GM19397 (cell line): ENCODE results near the gene CFAP90.

ENCODE experiments used
- ATAC-seq: cut with Tn5 transposase; IDR thresholded peaks from one replicate; pipeline ENCODE4 v1.9.1; 2021; ENCODE audit warnings: mild to moderate bottlenecking, moderate library complexity; ENCODE audit not compliant: unreplicated experiment

The CFAP90 gene

DNA sequence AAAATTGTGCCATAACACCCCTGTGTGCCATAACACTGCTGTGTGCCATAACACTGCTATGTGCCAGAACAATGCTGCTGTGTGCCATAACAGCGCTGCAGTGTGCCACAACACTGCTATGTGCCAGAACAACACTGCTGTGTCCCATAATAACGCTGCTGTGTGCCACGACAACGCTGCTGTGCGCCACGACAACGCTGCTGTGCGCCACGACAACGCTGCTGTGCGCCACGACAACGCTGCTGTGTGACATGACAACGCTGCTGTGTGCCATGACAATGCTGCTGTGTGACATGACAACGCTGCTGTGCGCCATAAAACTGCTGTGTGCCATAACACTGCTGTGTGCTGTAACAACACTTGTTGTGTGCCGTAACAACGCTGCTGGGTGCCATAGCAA, 25.9 kb downstream of the CFAP90 start:
- ATAC-seq: no peak

DNA sequence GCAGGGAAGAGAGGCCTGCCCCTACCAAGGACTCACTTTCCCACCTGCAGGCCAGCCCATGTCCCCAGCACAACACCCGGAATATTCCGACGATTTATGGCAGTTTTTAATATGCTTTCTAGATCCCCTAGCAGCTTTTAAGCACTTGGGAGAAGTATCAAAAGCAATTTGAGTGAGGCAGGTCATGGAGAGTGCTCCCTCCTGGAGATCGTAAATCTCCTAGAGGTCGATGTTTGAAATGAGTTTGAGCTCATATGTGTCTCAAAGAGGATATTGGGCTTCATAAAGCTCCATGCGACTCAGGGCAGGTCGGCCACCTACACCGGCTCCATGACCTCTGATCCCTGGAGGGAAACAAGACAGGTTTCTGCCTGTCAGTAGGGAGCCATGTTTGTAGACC, 27.3 kb downstream of the CFAP90 start:
- ATAC-seq: no peak

DNA sequence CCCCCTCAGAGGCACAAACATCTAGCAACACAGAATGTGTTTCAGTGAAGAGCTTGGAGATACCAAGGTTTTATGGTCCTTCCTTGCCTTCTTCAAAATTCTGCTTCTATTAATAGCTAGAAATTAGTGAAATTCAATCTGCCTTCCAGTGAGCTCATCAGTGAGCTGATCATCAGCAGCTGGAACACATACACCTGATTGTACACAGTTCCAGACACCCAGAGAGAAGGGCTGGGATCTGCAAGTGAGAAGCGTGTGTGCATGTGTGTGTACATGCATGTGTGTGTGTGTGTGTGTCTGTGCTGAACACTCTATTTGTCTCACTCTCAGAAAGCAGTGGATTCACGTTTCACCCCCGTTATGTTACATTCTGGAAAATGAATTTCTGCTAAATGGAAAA, 28.5 kb downstream of the CFAP90 start:
- no peak for ATAC-seq

DNA sequence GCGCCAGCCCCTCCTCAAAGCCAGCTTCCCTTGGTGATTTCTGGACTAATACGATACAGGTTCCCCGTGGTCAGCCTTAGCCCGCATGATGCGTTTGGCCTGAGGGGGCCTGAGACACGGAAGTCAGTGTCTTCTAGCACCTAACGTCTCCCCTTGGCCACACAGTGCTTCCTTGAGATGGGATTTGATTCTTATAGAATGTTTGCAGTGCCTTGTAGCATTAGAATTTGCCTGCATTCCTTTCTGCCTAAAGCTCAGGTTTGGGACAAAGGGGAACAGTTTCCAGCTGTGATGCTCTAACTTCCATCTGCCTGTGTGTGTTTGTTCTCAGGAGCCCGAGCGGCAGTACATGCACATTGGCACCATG, 34.4 kb downstream of the CFAP90 start:
- ATAC-seq: no peak

DNA sequence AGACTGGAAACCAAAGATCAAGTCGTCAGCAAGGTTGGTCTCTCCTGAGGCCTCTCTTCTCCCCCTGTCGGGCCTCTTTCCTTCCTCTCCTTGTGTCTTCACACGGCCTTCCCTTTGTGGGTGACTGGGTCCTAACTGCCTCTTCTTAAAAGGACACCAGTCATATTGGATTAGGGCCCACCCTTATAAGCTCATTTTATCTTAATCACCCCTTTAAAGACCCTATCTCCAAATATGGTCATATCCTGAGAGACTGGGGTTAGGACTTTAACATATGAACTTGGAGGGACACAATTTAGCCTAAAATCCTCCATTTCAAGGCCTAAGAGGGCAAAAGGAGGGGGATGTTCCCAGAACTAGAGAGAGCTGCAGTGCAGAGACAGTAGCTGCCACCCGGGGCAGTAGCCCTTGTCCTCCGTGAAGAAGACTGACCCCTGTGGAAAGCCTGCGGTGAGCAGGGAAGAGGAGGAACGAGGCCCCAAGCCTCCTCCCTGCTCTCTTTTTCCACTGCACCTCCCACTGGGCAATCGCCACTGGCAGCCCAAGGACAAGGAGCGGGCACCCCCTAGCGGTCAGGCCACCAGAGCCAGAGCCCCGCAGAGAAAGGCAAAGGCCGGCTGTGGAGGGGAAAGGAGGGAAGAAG, 34.9 kb downstream of the CFAP90 start:
- ATAC-seq: peak; percentile 94

DNA sequence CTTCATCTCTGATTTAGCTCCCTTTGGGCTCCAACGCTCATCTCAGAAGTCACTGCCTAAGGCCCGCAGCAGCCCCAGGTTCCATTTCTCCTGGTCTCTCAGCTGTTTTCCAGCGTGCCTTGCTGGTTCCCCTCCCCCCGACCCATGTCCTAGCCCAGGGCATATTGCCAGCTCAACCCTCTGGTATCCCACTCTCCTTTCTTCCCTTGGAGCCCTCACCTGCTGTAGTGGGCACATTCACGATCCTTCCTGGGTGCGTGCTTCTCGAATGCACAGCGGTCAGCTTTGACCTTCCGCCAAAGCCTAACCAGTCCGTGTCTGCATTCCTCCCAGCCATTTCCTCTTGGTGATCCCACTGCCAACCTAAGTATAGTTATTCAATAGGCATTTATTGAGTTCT, 36.1 kb downstream of the CFAP90 start:
- ATAC-seq: no peak

DNA sequence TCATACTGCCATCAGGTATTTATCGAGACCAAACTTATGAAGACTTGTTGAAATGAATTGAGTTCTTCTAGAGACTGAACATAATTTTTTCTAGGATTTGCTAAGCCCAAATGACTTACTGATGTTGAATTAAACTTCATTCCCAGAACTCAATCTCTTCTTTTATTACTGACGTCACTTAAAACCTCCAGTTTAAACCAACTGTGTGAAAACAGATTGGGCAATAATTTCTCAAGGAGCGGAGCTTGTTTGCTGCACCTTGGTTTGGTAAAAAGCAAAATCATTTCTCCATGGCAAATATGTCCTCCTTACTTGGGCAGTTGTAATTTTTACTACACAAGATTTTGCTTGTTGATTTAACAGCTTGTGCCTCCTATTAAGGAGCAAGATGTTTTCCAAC, 37.4 kb downstream of the CFAP90 start:
- ATAC-seq: no peak

DNA sequence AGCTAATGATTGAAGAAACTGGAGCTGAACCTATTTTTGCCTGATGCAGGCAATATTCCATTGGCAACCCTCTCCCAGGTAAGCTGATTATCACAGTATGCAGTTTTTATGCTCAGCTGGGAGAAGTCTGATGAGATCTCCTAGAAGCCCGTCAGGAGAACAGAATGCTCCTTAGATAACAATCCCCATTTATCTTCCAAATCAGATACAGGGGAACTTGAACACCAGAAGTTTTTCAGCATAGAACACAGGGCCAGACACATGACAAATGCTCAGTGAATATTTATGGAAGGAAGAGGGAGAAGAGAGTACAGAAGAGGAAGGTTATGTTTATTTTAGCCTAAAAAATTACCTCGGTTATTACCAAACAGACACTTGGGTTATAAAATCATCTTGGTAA, 37.9 kb downstream of the CFAP90 start:
- ATAC-seq: no peak

DNA sequence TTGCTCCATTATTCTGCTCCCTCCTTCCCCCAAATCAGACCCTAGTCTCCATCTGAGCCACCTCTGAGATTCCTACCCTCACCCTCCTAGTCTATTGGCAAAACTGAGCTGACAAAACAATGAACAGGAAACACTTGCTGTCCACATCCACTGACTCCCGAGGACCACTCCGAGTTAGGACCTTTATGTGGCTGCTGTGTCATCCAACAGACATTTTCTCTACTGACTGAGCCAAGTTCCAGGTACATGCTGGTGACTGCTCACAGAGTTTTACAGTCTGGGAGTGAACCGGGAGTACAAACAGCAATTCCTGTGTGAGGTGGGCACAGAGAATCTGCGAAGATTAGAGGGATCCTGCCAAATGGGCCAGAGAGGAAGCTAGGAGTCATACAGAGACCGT, 39.2 kb downstream of the CFAP90 start:
- no peak for ATAC-seq

DNA sequence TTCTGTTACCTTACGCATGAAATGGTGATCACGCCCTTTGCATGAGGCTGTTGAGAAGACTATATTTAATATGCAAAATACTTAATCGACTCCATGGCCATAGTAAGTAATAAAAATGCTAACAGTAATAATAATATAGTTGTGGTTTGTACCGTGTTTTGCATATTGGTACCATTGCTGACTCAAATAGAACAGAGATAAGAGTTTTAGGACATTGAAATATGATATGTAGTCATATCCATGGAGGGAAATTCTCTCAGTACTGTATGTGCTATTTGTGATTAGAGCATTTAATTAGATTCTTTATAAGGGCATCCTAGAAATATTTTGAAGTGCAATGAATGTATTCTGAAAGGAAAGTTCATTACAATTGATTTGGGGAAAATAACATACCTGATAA, 41.9 kb downstream of the CFAP90 start:
- no peak for ATAC-seq

DNA sequence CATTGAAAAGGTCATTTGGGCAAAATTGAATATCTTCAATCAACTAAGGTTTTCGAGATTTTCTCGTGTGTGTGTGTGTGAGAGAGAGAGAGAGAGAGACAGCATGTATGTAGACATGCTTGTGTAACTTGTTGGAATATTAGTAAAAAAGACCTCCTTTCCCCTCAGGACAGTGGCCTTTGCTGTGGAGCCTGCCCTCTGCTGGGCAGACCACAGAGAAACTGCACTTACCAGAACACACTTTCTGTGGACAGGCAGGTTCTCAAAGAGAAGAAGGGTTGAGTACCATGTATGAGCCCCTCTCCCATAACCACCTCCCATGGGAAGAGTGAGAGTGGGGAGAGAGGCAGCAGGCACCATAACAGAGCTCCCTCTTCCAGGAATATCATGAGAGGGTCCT, 45.6 kb downstream of the CFAP90 start:
- no peak for ATAC-seq

DNA sequence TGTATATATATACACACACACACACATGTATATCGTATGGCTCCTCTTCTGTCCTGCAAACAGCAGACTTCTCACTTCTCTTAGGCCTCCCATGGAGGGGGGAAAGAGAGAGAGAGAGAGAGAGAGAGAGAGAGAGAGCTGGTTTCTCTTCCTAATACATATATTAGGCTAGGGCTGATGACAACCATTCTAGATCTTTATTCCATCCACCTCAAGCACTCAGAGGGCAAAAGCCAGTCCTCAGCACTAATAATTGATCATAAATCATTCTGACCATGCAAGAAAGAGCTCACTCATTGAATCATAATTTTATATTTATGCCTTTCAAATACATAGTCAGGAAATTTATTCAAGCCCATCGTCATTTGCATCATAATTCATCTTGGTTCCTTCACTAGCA, 47.0 kb downstream of the CFAP90 start:
- ATAC-seq: no peak

DNA sequence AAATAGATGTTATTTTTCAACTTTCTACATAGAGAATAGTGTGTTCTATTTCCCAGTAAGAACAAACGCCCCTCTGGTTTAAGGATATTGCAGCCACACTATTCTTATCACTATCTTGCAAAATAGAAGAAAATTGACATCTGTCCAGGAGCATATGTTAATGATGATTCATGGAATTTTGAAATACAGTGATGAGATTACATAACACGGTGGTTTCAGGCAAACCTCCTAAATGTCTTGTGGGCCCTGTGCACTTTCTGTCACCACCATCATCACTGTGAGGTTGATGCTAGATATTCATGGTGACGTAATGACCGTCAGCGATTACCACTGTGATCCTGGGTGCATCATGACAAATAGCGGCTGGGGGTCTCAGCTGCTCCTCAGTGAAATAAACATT, 48.1 kb downstream of the CFAP90 start:
- ATAC-seq: no peak

DNA sequence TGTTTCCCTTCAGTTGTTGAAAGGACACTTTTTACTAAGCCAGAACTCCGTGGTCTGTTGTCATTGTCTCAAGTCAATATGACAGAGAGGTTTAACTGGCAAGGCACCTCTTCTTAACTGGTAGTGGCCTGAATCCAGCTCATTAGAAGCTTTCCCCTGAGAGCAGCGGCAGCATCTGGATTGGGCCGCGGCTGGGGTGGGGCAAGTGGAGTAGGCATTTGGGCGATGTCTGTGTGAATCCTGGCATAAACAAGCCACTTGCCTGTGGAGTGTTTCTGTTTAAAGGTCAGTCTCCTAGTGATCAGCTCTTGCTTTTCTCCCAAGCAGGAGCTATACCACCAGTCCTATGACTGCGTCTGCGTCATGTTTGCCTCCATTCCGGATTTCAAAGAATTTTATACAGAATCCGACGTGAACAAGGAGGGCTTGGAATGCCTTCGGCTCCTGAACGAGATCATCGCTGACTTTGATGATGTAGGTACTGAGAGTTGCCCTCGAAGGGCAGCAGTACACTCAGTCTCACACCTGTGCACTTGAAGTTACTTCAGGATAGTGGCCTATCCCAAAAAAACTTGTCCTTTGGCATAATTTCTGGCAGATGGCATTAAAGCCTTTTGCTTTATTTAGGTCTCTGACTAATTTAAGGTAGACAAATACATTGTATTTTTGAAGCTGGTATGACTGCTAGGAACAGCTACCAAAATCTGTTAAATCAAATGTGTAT, 48.9 kb downstream of the CFAP90 start:
- ATAC-seq: no peak

DNA sequence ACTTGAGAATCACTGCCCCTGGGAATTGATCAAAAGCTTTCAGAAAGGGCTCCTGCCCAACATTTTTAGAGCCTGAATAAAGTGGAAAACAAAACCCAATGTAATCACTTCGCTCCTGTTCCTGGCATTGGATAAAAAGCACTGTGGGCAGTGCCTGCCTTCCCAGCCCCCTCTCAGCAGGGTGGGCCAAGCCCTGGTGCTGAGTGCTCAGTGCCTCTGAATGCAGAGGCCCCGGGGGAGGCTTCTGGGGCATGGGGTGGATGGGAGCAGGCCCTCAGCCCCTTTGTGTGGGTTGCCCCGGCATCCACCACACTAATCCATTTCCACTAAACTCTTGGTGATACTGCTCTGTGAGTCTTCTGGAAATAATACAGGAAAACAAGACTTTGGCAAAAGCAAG, 55.6 kb downstream of the CFAP90 start:
- no peak for ATAC-seq

DNA sequence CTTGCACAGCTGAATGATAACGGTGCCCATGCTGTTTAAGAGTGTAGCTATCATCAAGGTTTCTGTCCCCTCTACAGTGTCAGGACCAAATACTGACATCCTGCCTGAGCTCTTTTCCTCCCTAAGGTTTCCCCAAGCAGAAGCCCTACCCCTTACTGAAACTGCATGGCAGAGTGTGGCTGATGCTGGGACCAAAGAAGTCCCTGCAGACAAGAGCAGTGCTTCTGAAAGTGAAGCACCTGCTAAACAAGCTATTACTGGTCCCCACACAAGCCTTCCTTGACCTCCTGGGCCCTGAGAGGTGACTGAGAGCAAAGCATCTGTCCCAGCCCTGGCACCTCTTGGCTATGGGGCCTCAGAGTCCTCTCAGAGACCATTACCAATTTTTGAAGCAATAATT, 56.1 kb downstream of the CFAP90 start:
- peak; percentile 42 for ATAC-seq

DNA sequence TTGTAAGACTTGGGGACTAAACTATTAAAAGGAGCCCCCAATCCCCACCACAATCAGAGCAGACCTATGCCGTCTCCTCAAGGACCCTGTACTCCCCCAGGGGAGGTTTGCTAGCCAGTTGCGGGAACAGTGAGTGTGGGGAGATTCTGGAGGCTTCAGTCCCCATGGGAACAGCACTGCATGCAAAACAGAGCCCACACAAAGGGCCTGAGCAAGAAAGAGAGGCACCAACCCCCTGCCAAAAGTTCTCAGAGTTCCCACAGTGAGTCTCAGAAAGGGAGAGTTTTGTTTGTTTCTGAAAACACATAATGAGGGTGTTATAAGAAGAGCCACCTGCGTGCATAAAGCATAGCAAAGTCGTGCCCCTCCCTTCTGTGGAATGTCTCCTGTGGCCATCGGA, 56.6 kb downstream of the CFAP90 start:
- ATAC-seq: peak; percentile 84

DNA sequence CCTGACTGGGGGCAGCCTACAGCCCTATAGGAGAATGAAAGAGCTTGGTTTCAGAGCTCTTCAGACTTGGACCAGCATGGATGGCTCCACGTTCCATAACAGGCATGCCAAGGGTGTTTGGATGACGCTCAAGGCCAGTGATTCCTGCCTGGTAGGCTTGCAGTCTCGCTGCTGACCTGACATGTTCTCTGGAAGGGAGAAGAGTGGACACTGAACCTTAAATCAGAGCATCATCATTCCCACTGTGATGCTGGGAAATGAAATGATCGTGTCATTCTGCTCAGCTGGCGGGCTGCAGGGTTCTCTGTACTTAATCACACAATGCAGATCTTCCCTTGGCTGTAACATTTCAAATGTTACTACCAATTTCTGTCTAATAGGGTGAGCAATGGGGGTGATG, 57.0 kb downstream of the CFAP90 start:
- ATAC-seq: no peak

DNA sequence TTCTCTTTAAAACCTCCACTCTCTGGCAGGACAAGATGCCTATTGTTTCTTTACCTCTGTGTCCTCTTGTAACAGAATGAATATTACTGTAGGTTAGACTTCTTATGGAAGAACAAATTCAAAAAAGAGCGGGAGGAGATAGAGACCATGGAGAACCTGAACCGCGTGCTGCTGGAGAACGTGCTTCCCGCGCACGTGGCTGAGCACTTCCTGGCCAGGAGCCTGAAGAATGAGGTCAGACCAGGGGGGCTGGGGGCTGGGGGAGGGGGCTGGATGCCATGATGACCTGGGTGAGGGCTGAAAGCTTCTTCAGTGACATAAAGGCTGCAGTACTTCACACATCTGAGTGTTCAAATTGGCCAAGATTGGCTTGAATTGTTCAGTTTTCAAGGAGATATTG, 61.4 kb downstream of the CFAP90 start:
- no peak for ATAC-seq

DNA sequence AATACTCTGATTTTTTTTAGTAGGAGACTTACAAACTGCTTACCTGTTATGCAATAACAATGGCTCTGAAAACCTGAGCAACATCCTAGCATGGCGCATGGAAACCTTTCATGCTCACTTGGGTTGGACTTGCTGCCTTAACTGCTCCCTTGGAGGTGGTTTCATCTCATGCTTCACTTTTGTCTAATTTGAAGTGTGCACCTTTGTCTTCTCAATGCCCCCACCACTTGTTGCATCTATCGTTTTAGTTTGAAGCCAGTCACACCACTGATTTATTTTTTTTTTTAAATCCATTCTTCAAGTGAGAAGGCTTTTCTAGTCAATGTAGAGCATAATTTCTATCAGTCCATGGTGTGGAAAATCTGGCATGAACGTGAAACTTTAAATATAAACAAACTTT, 63.2 kb downstream of the CFAP90 start:
- ATAC-seq: no peak

DNA sequence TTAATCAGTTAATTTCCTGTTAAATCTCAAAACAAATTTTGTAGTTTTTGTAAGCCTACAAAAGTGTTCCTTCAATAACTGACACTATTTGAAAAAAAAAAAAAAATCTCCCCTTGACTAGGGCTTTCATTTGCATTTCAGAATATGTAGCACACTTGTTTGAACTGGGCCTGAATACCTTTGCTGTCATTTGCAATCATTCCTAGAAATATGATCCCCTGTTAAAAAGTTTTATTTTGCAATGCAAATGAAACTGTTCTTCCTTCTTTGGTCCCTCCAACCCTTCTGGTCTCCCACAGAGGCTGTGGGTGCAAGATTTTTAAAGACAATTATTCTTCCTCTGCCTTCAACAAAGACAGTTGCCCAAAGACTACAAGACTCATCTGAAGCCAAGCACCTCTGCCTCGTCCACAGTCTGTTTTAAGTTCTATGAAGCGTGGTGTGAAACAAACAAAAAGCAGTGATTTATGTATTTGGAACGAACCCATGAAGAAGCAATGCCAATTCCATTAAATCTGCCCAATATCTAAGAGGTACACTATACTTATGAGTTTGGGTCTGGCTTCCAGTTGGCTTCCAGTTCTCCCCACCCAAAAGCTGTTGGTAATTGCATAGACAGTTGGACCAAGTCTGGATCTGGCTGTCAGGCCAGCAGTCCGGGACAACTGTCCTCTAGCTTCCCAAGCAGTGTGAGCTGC, 66.1 kb downstream of the CFAP90 start:
- ATAC-seq: no peak

DNA sequence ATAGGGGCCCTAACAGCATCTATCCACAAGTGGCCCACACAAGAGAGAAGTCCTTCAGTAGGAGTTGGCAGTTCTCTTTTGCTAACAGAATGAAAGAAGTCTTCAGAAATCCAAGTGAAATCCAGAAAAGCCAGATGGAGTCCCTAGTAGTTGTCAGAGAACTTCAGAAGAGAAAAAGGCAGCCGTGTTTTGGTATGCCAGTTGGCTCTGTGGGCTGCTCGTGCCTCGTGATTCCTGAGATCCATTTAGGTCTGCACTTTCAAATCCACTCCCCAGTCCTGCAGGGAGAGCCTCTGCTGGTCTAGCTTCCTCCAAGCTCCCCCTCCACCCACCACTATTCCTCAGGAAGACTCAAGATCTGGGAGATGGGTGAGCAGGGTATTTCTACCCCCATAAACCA, 69.0 kb downstream of the CFAP90 start:
- no peak for ATAC-seq
